SK-N-SH (cell line): ENCODE measurements around the gene PARN. TPM values are rescaled to one million over a fixed set of nuclear protein-coding genes. Genes with fewer than 3 reads are reported as not detected.

ENCODE experiments used
- CTCF ChIA-PET: fragments of 300-600, 350-600 bp; formaldehyde crosslinking; extraction: SDS; loops from one replicate; lab custom pipeline; 2021; lab: Yijun Ruan, JAX
- POLR2A ChIA-PET: fragments of 350-600 bp; sonication (Branson Sonifier 250); formaldehyde crosslinking; extraction: SDS; loops from one replicate; lab custom pipeline; 2020; ENCODE audit warnings: antibody characterized with exemption, inconsistent platforms; lab: Yijun Ruan, JAX
- DNase-seq: peaks from one replicate; pipeline ENCODE4 v3.0.0; 2012
- H2AFZ ChIP-seq: fragments of 200-600 bp; sonication (generic); 2 replicates; pipeline ENCODE4 v1.8.1; 2016; ENCODE audit warnings: antibody characterized with exemption, mild to moderate bottlenecking, low read depth
- H3F3A ChIP-seq: fragments of 200-600 bp; sonication (generic); replicated peaks from 2 replicates; pipeline ENCODE3; 2016; ENCODE audit warnings: antibody characterized with exemption, mild to moderate bottlenecking; ENCODE audit not compliant: insufficient read depth
- H3K27ac ChIP-seq, 2 experiments: fragments of 200-500 bp in 1 of 2; fragments of 200-600 bp in 1 of 2; sonication (Bioruptor generic) in 1 of 2; sonication (generic), shearing (Covaris generic) in 1 of 2; 2 replicates each; pipeline versions ENCODE4 v1.5.1 to v1.6.1; 2014 to 2016; ENCODE audit warnings: low read depth in 2 of 2, inconsistent platforms in 1 of 2, low read length in 1 of 2, mild to moderate bottlenecking in 1 of 2, mixed read lengths in 1 of 2
- H3K27me3 ChIP-seq: fragments of 200-600 bp; sonication (generic), shearing (Covaris generic); 2 replicates; pipeline ENCODE4 v1.6.1; 2016; ENCODE audit warnings: mixed run types; ENCODE audit not compliant: insufficient read depth
- H3K36me3 ChIP-seq, 2 experiments: fragments of 200-500 bp in 1 of 2; fragments of 200-600 bp in 1 of 2; sonication (Bioruptor generic) in 1 of 2; sonication (generic) in 1 of 2; replicated peaks in 1 of 2; 2 replicates each; pipeline versions ENCODE3 to v1.5.1; 2014 to 2016; ENCODE audit warnings: low read length in 1 of 2, mild to moderate bottlenecking in 1 of 2; ENCODE audit not compliant: insufficient read depth in 2 of 2, control insufficient read depth in 1 of 2
- H3K4me1 ChIP-seq, 2 experiments: fragments of 200-500 bp in 1 of 2; fragments of 200-600 bp in 1 of 2; sonication (Bioruptor generic) in 1 of 2; sonication (generic), shearing (Covaris generic) in 1 of 2; 2 replicates each; pipeline versions ENCODE4 v1.5.1 to v1.6.1; 2014 to 2016; ENCODE audit warnings: low read depth in 1 of 2, low read length in 1 of 2, mixed run types in 1 of 2; ENCODE audit not compliant: insufficient read depth in 2 of 2, control insufficient read depth in 1 of 2
- H3K4me2 ChIP-seq: fragments of 200-600 bp; sonication (generic), shearing (Covaris generic); 2 replicates; pipeline ENCODE4 v1.6.1; 2017; ENCODE audit warnings: mixed run types
- H3K4me3 ChIP-seq, 2 experiments: fragments of 200-500 bp in 1 of 2; fragments of 200-600 bp in 1 of 2; sonication (Bioruptor generic) in 1 of 2; sonication (generic), shearing (Covaris generic) in 1 of 2; 2 replicates each; pipeline versions ENCODE4 v1.5.1 to v1.8.1; 2014 to 2016; ENCODE audit warnings: low read depth in 2 of 2, inconsistent platforms in 1 of 2, low read length in 1 of 2, mild to moderate bottlenecking in 1 of 2, mixed read lengths in 1 of 2, moderate library complexity in 1 of 2
- H3K79me2 ChIP-seq: fragments of 200-600 bp; sonication (generic); 2 replicates; pipeline ENCODE4 v1.8.1; 2017; ENCODE audit warnings: mild to moderate bottlenecking; ENCODE audit not compliant: insufficient read depth
- H3K9ac ChIP-seq: fragments of 200-600 bp; sonication (generic); 2 replicates; pipeline ENCODE4 v1.6.1; 2017; ENCODE audit warnings: mixed run types
- H3K9me2 ChIP-seq: fragments of 200-600 bp; sonication (generic); 2 replicates; pipeline ENCODE4 v1.6.1; 2017; ENCODE audit warnings: mixed run types
- H3K9me3 ChIP-seq: fragments of 200-600 bp; sonication (generic); 2 replicates; pipeline ENCODE4 v1.6.1; 2017; ENCODE audit warnings: mixed run types, mild to moderate bottlenecking, moderate library complexity
- H4K20me1 ChIP-seq: fragments of 200-600 bp; sonication (generic); 2 replicates; pipeline ENCODE4 v1.6.1; 2017; ENCODE audit warnings: mild to moderate bottlenecking, mixed run types; ENCODE audit not compliant: insufficient read depth
- CHD2 ChIP-seq: fragments of 150-350 bp; IDR thresholded peaks from 2 replicates; pipeline ENCODE4 v1.6.1; 2018; ENCODE audit warnings: low read length; ENCODE audit not compliant: partially characterized antibody
- CTCF ChIP-seq: fragments of 200-600 bp; sonication (generic); IDR thresholded peaks from 2 replicates; pipeline ENCODE4 v1.6.1; 2017; ENCODE audit warnings: antibody characterized with exemption, mild to moderate bottlenecking, moderate library complexity
- FOSL2 ChIP-seq: IDR thresholded peaks from 2 replicates; pipeline ENCODE4 v1.4.0; 2012; ENCODE audit warnings: low read depth, mild to moderate bottlenecking, moderate library complexity, borderline replicate concordance
- JUND ChIP-seq: IDR thresholded peaks from 2 replicates; pipeline ENCODE4 v1.4.0; 2012
- MAX ChIP-seq: IDR thresholded peaks from 2 replicates; pipeline ENCODE4 v1.4.0; 2012; ENCODE audit warnings: low read depth
- PBX3 ChIP-seq: IDR thresholded peaks from 2 replicates; pipeline ENCODE4; 2012
- POLR2AphosphoS5 ChIP-seq: IDR thresholded peaks from 2 replicates; pipeline ENCODE4 v1.6.1; 2012; ENCODE audit warnings: low read depth, low read length
- RAD21 ChIP-seq: IDR thresholded peaks from 2 replicates; pipeline ENCODE4 v1.6.1; 2012; ENCODE audit warnings: mild to moderate bottlenecking, low read length
- RFX5 ChIP-seq: IDR thresholded peaks from 2 replicates; pipeline ENCODE4 v1.6.1; 2012; ENCODE audit warnings: mild to moderate bottlenecking, improper control_type of control experiment, low read length
- RXRA ChIP-seq: IDR thresholded peaks from 2 replicates; pipeline ENCODE4 v1.4.0; 2012; ENCODE audit warnings: low read depth, mild to moderate bottlenecking, borderline replicate concordance
- SIN3A ChIP-seq: IDR thresholded peaks from 2 replicates; pipeline ENCODE4 v1.6.1; 2012; ENCODE audit warnings: low read depth, mild to moderate bottlenecking, low read length, moderate library complexity, borderline replicate concordance
- SMC3 ChIP-seq: IDR thresholded peaks from 2 replicates; pipeline ENCODE4 v1.6.1; 2012; ENCODE audit warnings: low read depth, low read length, improper control_type of control experiment
- TCF12 ChIP-seq: IDR thresholded peaks from 2 replicates; pipeline ENCODE4 v1.4.0; 2012
- USF1 ChIP-seq: IDR thresholded peaks from 2 replicates; pipeline ENCODE4 v1.4.0; 2012; ENCODE audit warnings: low read depth, borderline replicate concordance
- ZBTB33 ChIP-seq: IDR thresholded peaks from 2 replicates; pipeline ENCODE4 v1.4.0; 2012; ENCODE audit warnings: low read depth, borderline replicate concordance
- WGBS: methylation state at CpG from one replicate; pipeline ENCODE4 v1.1.6; 2017; ENCODE audit warnings: low lambda C conversion rate; 5-methylcytosine and 5-hydroxymethylcytosine counted together
- polyA plus RNA-seq, 3 experiments: library from polyadenylated mRNA; depleted of rRNA; stranded (reverse); fragments of >200 nt; gene quantifications; 2 replicates each; pipeline ENCODE4 v1.2.3, GENCODE V29; 2012

The PARN gene
- polyA plus RNA-seq, 1 of the 3 experiments (the other 2 are of a cell fraction), result 20.5 TPM

GRCh38 chr16:14437426-14437825 lies 192.6 kb downstream of the PARN start:
- CTCF ChIA-PET, result interaction anchor here (0.6 kb wide), 1 partner anchor 1114 kb away, joined by 3 read pairs; no protein-coding TSS in a partner anchor
- 96% methylated on average over 7 of the region's 7 CpGs for WGBS
- TF ChIP-seq FOSL2 (no peak), CHD2 (no peak), CTCF (no peak), SMC3 (no peak), RAD21 (no peak), RFX5 (no peak), ZBTB33 (no peak), POLR2AphosphoS5 (no peak), PBX3 (no peak), JUND (no peak), SIN3A (no peak), USF1 (no peak), TCF12 (no peak), MAX (no peak), RXRA (no peak)
- Histone ChIP-seq H3K9me2 (no peaks in the 10 kb centered on the region), H3K4me3 (no peak overlapping the region), H3K27me3 (no peaks in the 10 kb centered on the region), H3K9ac (no peak overlapping the region), H3K9me3 (no peaks in the 10 kb centered on the region), H2AFZ (no peak overlapping the region), H3K79me2 (no peaks in the 10 kb centered on the region), H3K36me3 (peaks cover 0 to 4% of the 10 kb centered on the region in 2 experiments), H3F3A (no peaks in the 10 kb centered on the region), H3K27ac (no peak overlapping the region), H3K4me1 (peaks cover 0 to 22% of the 10 kb centered on the region in 2 experiments; a peak in 1 of 4 replicates), H4K20me1 (no peaks in the 10 kb centered on the region), H3K4me2 (no peak overlapping the region)
- POLR2A ChIA-PET, result no interaction called here
- no peak for DNase-seq
